ENCODE results near the gene DGKG.
A peak's percentile ranks its signal among the peaks of the same experiment; 100 is the strongest.

Gene DGKG

GRCh38 chr3:186110975-186111974, 250.8 kb downstream of the DGKG start:
- Histone ChIP-seq H3K27ac (ENCODE audit: poor library complexity, severe bottlenecking) (no peak overlapping the region), H3K4me3 (ENCODE audit: severe bottlenecking) (no peak overlapping the region), H3K9me3 (ENCODE audit: severe bottlenecking) (no peaks in the 10 kb centered on the region), H3K36me3 (ENCODE audit: low read depth) (no peaks in the 10 kb centered on the region), H3K27me3 (ENCODE audit: insufficient read depth, poor library complexity, severe bottlenecking) (no peaks in the 10 kb centered on the region), H3K4me1 (ENCODE audit: insufficient read depth, poor library complexity, severe bottlenecking) (peaks cover 7% of the 10 kb centered on the region)
- ATAC-seq (ENCODE audit: low read depth) (no peak), DNase-seq (ENCODE audit: low spot score) (no peak)
- TF ChIP-seq, protein P1, sequence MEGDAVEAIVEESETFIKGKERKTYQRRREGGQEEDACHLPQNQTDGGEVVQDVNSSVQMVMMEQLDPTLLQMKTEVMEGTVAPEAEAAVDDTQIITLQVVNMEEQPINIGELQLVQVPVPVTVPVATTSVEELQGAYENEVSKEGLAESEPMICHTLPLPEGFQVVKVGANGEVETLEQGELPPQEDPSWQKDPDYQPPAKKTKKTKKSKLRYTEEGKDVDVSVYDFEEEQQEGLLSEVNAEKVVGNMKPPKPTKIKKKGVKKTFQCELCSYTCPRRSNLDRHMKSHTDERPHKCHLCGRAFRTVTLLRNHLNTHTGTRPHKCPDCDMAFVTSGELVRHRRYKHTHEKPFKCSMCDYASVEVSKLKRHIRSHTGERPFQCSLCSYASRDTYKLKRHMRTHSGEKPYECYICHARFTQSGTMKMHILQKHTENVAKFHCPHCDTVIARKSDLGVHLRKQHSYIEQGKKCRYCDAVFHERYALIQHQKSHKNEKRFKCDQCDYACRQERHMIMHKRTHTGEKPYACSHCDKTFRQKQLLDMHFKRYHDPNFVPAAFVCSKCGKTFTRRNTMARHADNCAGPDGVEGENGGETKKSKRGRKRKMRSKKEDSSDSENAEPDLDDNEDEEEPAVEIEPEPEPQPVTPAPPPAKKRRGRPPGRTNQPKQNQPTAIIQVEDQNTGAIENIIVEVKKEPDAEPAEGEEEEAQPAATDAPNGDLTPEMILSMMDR (IDR thresholded peaks at IDR 0.05; ENCODE audit: poor library complexity, severe bottlenecking), result no peak

DNA sequence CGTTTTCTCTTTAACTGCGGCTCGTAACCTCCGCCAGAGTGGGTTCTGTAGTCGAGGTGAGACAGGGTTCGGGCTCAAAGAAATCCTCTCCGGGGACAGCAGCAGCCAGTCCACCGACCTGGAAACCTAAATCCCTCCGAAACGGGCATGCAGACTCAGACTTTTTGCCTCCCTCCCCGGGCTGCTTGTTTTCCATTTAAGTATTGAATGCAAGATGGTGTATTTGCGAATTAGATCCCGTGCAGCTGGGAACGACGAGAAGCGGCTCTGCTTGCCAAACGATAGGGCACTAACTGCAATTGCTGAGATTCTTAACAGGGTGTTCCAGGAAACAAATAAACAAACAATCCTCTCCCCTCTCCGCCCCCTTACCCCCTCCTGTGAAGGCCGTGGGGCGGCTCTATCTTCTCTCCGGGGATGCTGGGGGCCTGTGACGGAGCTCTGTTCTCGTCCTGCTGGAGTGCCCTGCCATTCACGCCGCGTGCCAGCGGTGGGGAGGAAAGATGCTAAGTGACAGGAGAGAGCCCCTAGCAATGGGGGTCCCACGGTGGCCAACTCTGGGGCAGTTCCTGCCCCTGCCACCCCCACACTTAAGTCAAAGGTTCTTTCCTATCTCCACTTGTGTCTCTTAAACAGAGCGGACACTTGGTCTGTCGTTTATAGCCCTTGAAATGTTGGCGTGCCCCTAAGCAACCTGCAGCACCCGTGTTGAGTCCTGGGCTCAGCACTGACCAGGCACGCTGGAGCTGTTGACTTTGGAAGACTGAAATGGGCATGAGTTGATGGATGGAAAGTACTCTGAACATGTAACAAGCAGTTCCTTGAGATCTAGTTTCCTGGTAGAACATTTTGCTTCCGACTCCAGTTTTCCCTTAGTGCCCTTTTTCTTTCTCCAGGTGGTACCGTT, 251.9 kb downstream of the DGKG start:
- TF ChIP-seq, protein P1 (IDR thresholded peaks at IDR 0.05; ENCODE audit: poor library complexity, severe bottlenecking), result no peak
- H3K9me3 ChIP-seq (ENCODE audit: severe bottlenecking), result no peaks in the 10 kb centered on the region
- H3K4me3 ChIP-seq (ENCODE audit: severe bottlenecking), result peak overlapping the region; percentile 38
- DNase-seq (ENCODE audit: low spot score), result no peak
- H3K4me1 ChIP-seq (ENCODE audit: insufficient read depth, poor library complexity, severe bottlenecking), result peaks cover 16% of the 10 kb centered on the region
- ATAC-seq (ENCODE audit: low read depth), result no peak
- H3K36me3 ChIP-seq (ENCODE audit: low read depth), result peaks cover 3% of the 10 kb centered on the region
- H3K27me3 ChIP-seq (ENCODE audit: insufficient read depth, poor library complexity, severe bottlenecking), result no peaks in the 10 kb centered on the region
- peak overlapping the region; percentile 76 for H3K27ac ChIP-seq (ENCODE audit: poor library complexity, severe bottlenecking)

DNA sequence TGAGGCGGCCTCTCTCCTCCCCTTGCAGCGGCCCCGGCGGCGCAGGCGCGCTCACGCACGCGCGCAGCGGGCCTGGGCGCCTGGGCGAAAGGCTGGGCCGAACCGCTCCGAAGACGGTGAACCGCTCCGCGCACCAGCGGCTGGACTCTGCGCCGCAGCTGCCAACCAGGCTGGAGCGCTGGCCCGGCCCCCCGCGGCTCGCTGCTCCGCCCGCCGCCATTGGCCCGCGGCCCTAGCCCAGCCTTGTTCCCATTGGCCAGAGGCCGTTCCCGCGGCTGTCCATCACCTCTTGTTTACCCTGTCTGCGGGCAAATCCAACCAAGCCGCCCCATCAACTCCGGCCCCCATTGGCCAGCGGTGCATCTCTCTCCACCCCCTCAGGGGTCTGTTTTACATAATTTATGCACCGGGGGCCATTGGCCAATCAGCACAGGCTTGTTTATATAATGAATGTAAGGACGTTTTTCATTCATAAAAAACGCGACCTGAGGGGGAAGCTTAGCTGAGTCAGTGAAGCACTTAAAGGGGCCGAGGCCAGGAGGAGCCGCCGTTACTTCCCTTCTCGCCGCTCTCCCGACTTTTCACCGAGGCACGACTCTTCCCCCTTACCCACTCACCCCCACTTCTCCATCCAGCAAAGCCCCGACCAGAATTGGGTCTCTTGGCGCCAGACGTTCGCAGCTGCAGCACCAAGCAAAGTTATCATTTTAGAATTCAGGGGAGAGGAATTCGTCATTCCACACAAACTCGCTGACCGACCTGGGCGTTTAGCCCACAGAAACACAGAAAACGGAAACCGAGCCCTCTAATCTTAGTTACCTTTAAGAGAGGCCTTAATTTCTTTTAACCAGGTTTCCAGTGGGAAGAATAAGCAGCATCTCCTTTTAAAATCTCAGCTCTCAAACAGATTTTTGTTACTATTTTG, 252.8 kb downstream of the DGKG start, which contains the start of gene ETV5:
TSS of gene ETV5 (minus strand) at position 149 of the 925 bp plus-strand sequence. CDS start 3,221 bp downstream, outside the sequence.
- Histone ChIP-seq H3K27me3 (ENCODE audit: insufficient read depth, poor library complexity, severe bottlenecking) (no peaks in the 10 kb centered on the region), H3K9me3 (ENCODE audit: severe bottlenecking) (no peaks in the 10 kb centered on the region), H3K4me3 (ENCODE audit: severe bottlenecking) (peak within 1 kb of the TSS; percentile 61), H3K27ac (ENCODE audit: poor library complexity, severe bottlenecking) (peak within 1 kb of the TSS; percentile 76), H3K36me3 (ENCODE audit: low read depth) (peaks cover 13% of the 10 kb centered on the region), H3K4me1 (ENCODE audit: insufficient read depth, poor library complexity, severe bottlenecking) (peaks cover 25% of the 10 kb centered on the region)
- DNase-seq (ENCODE audit: low spot score), result peak; percentile 99
- TF ChIP-seq, protein P1 (IDR thresholded peaks at IDR 0.05; ENCODE audit: poor library complexity, severe bottlenecking), result no peak
- peak; percentile 88 for ATAC-seq (ENCODE audit: low read depth)

GRCh38 chr3:186108106-186108940, 253.7 kb downstream of the DGKG start:
- Histone ChIP-seq H3K36me3 (ENCODE audit: low read depth) (peaks cover 19% of the 10 kb centered on the region), H3K4me1 (ENCODE audit: insufficient read depth, poor library complexity, severe bottlenecking) (peaks cover 34% of the 10 kb centered on the region), H3K9me3 (ENCODE audit: severe bottlenecking) (no peaks in the 10 kb centered on the region), H3K27ac (ENCODE audit: poor library complexity, severe bottlenecking) (peak overlapping the region; percentile 76), H3K4me3 (ENCODE audit: severe bottlenecking) (peak overlapping the region; percentile 61), H3K27me3 (ENCODE audit: insufficient read depth, poor library complexity, severe bottlenecking) (no peaks in the 10 kb centered on the region)
- ATAC-seq (ENCODE audit: low read depth) (0 out of 3 replicates have a peak, but pooled peaks have one; percentile 5), DNase-seq (ENCODE audit: low spot score) (peak; percentile 69)
- TF ChIP-seq, protein P1 (IDR thresholded peaks at IDR 0.05; ENCODE audit: poor library complexity, severe bottlenecking), result no peak

All from RWPE2 (cell line).